ENCODE results near the gene FAU.

DNA sequence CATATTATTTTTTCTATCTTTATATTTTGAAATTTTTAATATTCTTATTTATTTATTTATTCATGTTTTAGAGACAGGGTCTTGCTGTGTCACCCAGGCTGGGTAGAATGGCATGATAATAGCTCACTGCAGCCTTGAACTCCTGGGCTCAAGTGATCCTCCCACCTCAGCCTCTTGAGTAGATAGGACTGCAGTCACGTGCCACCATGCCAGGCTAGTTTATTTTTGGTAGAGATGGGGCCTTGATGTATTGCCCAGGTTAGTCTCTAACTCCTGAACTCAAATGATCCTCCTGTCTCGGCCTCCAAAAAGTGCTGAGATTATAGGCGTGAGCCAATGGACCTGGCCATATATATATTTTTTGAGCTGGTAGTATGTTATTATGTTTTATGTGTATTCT, 45.7 kb upstream of the FAU start:
- no peak for TF ChIP-seq POLR2A (IDR thresholded peaks at IDR 0.05; ENCODE audit: low read depth, low read length)
- no peak for TF ChIP-seq POLR2AphosphoS5 (IDR thresholded peaks at IDR 0.05; ENCODE audit: low read depth, low read length)
- no peak for TF ChIP-seq TAF1 (IDR thresholded peaks at IDR 0.05; ENCODE audit: low read depth, low read length)
- no peak for TF ChIP-seq SPI1 (IDR thresholded peaks at IDR 0.05; ENCODE audit: low read depth, low read length)
- TF ChIP-seq PAX5 (IDR thresholded peaks at IDR 0.05; ENCODE audit: insufficient read depth, low read length, severe bottlenecking) = no peak
- no peak for TF ChIP-seq POU2F2 (IDR thresholded peaks at IDR 0.05; ENCODE audit: low read depth, low read length)

Measured in GM12891 (cell line).